Smooth muscle cell (in vitro differentiated cells): ENCODE measurements around the gene SOSTDC1. TPM values are rescaled to one million over a fixed set of nuclear protein-coding genes. Genes with fewer than 3 reads are reported as not detected.

ENCODE experiments used
- DNase-seq: peaks from one replicate; lab custom pipeline; 2025; ENCODE audit not compliant: unreplicated experiment; lab: John Stamatoyannopoulos, UW
- H2AFZ ChIP-seq: fragments of 200-600 bp; sonication (generic); 2 replicates; pipeline ENCODE4 v1.6.0; 2016; ENCODE audit warnings: antibody characterized with exemption, low read depth, mild to moderate bottlenecking
- H3F3A ChIP-seq: fragments of 200-600 bp; sonication (generic); 2 replicates; pipeline ENCODE4 v1.6.0; 2017; ENCODE audit warnings: antibody characterized with exemption, low read depth
- H3K27ac ChIP-seq: fragments of 200-600 bp; sonication (generic); 2 replicates; pipeline ENCODE4 v1.5.1; 2016; ENCODE audit warnings: low read depth, mild to moderate bottlenecking
- H3K27me3 ChIP-seq: fragments of 200-600 bp; sonication (generic); 2 replicates; pipeline ENCODE4 v1.6.1; 2016; ENCODE audit warnings: low read depth, mild to moderate bottlenecking
- H3K36me3 ChIP-seq: fragments of 200-600 bp; sonication (generic); 2 replicates; pipeline ENCODE4 v1.5.1; 2016; ENCODE audit warnings: low read depth
- H3K4me1 ChIP-seq: fragments of 200-600 bp; sonication (generic); 2 replicates; pipeline ENCODE4 v1.5.1; 2016; ENCODE audit warnings: low read depth
- H3K4me2 ChIP-seq: fragments of 200-600 bp; sonication (generic); 2 replicates; pipeline ENCODE4 v1.6.0; 2016; ENCODE audit warnings: mild to moderate bottlenecking
- H3K4me3 ChIP-seq: fragments of 200-600 bp; sonication (generic); 2 replicates; pipeline ENCODE4 v1.5.1; 2016; ENCODE audit warnings: mild to moderate bottlenecking
- H3K79me2 ChIP-seq: fragments of 200-600 bp; sonication (generic); 2 replicates; pipeline ENCODE4 v1.6.0; 2016; ENCODE audit warnings: low read depth, mild to moderate bottlenecking
- H3K9ac ChIP-seq: fragments of 200-600 bp; sonication (generic); 2 replicates; pipeline ENCODE4 v1.6.0; 2016; ENCODE audit warnings: low read depth
- H3K9me3 ChIP-seq: fragments of 200-600 bp; sonication (generic); replicated peaks from 2 replicates; pipeline ENCODE4 v1.5.1; 2016; ENCODE audit warnings: low read depth
- H4K20me1 ChIP-seq: fragments of 200-600 bp; sonication (generic); 2 replicates; pipeline ENCODE4 v1.6.0; 2016; ENCODE audit warnings: low read depth
- CTCF ChIP-seq: fragments of 200-600 bp; sonication (generic); IDR thresholded peaks from 2 replicates; pipeline ENCODE4 v1.5.1; 2017; ENCODE audit warnings: borderline replicate concordance, mild to moderate bottlenecking, antibody characterized with exemption; ENCODE audit not compliant: insufficient read depth, poor library complexity, severe bottlenecking
- WGBS: methylation state at CpG from one replicate; pipeline ENCODE4 v1.1.7; 2016; ENCODE audit warnings: low lambda C conversion rate; 5-methylcytosine and 5-hydroxymethylcytosine counted together
- polyA plus RNA-seq: library from polyadenylated mRNA; unstranded; fragments of >200 nt; fragmentation: Nextera tagmentation; extraction: Ambion mirVana; gene quantifications from 2 replicates; pipeline ENCODE4 v1.2.1, GENCODE V29; 2016
- total RNA-seq: library from RNA; depleted of rRNA; stranded (reverse); fragments of >200 nt; gene quantifications from 2 replicates; pipeline ENCODE4 v1.2.3, GENCODE V29; 2014

The SOSTDC1 gene
- total and polyA plus RNA-seq, 2 experiments from 2014 or later, result 0.35 to 0.45 TPM

GRCh38 chr7:16420649-16421332 is 44.7 kb downstream of the SOSTDC1 start:
- no peaks in the 10 kb centered on the region for H3K27me3 ChIP-seq
- peak overlapping the region; percentile 60 for H3K4me3 ChIP-seq
- H3K4me2 ChIP-seq, result peak overlapping the region; percentile 85
- no peaks in the 10 kb centered on the region for H4K20me1 ChIP-seq
- TF ChIP-seq CTCF, result peak; percentile 30
- peak overlapping the region; percentile 82 for H3K9ac ChIP-seq
- no peaks in the 10 kb centered on the region for H3F3A ChIP-seq
- H3K9me3 ChIP-seq, result no peaks in the 10 kb centered on the region
- H3K4me1 ChIP-seq, result peaks cover 7% of the 10 kb centered on the region
- H2AFZ ChIP-seq, result peak overlapping the region; percentile 91
- H3K79me2 ChIP-seq, result no peaks in the 10 kb centered on the region
- H3K36me3 ChIP-seq, result no peaks in the 10 kb centered on the region
- 3% methylated on average over 39 of the region's 56 CpGs for WGBS
- peak; percentile 74 for DNase-seq
- H3K27ac ChIP-seq, result peak overlapping the region; percentile 85

GRCh38 chr7:16420329-16420648 is 45.2 kb downstream of the SOSTDC1 start:
- Histone ChIP-seq H3K79me2 (peaks cover 3% of the 10 kb centered on the region), H2AFZ (peak overlapping the region; percentile 91), H3K27me3 (no peaks in the 10 kb centered on the region), H4K20me1 (no peaks in the 10 kb centered on the region), H3F3A (no peaks in the 10 kb centered on the region), H3K27ac (peak overlapping the region; percentile 85), H3K36me3 (no peaks in the 10 kb centered on the region), H3K4me2 (peak overlapping the region; percentile 85), H3K4me3 (peak overlapping the region; percentile 60), H3K4me1 (peaks cover 7% of the 10 kb centered on the region), H3K9ac (peak overlapping the region; percentile 82), H3K9me3 (no peaks in the 10 kb centered on the region)
- no peak for DNase-seq
- no peak for TF ChIP-seq CTCF
- 13% methylated on average over 3 of the region's 3 CpGs for WGBS

GRCh38 chr7:16419859-16420258 is 45.7 kb downstream of the SOSTDC1 start:
- H2AFZ ChIP-seq, result peak overlapping the region; percentile 91
- 84% methylated on average over 10 of the region's 10 CpGs for WGBS
- H3K4me1 ChIP-seq, result peaks cover 7% of the 10 kb centered on the region
- no peak for TF ChIP-seq CTCF
- no peak for DNase-seq
- no peaks in the 10 kb centered on the region for H3F3A ChIP-seq
- no peaks in the 10 kb centered on the region for H3K36me3 ChIP-seq
- H3K27me3 ChIP-seq, result no peaks in the 10 kb centered on the region
- H4K20me1 ChIP-seq, result no peaks in the 10 kb centered on the region
- peak overlapping the region; percentile 82 for H3K9ac ChIP-seq
- peak overlapping the region; percentile 85 for H3K4me2 ChIP-seq
- no peaks in the 10 kb centered on the region for H3K9me3 ChIP-seq
- H3K79me2 ChIP-seq, result peaks cover 3% of the 10 kb centered on the region
- H3K27ac ChIP-seq, result no peak overlapping the region
- peak overlapping the region; percentile 60 for H3K4me3 ChIP-seq

- 100% methylated on average over 1 of the region's 1 CpG for WGBS
- no peak overlapping the region for H3K4me2 ChIP-seq
Measured at GRCh38 chr7:16419126-16419525, 46.4 kb downstream of the SOSTDC1 start.

More at GRCh38 chr7:16419126-16419525, 46.4 kb downstream of the SOSTDC1 start:
- H3K79me2 ChIP-seq, result peaks cover 3% of the 10 kb centered on the region
- no peaks in the 10 kb centered on the region for H3K36me3 ChIP-seq
- no peak for TF ChIP-seq CTCF
- H3K9ac ChIP-seq, result no peak overlapping the region
- no peaks in the 10 kb centered on the region for H3K27me3 ChIP-seq
- no peaks in the 10 kb centered on the region for H3K9me3 ChIP-seq
- H3K4me1 ChIP-seq, result peaks cover 7% of the 10 kb centered on the region
- H3K4me3 ChIP-seq, result no peak overlapping the region
- no peak for DNase-seq
- no peak overlapping the region for H2AFZ ChIP-seq
- H4K20me1 ChIP-seq, result no peaks in the 10 kb centered on the region
- H3F3A ChIP-seq, result no peaks in the 10 kb centered on the region
- no peak overlapping the region for H3K27ac ChIP-seq
